GM06990 (cell line): Measurements from ENCODE around the gene FANCD2.
"Not testable (repeated sequence)": the region's sequence is repeated elsewhere in the genome, so short reads cannot be mapped to it uniquely, and the experiment has no call there.

ENCODE experiments used
- DNase-seq: peaks from one replicate; pipeline ENCODE4 v3.0.0-alpha.2; 2011; ENCODE audit not compliant: insufficient read length; ENCODE audit errors: extremely low read depth
- H3K27me3 ChIP-seq: replicated peaks from 2 replicates; pipeline ENCODE4 v1.6.0; 2011; ENCODE audit warnings: low read length; ENCODE audit not compliant: control insufficient read depth, insufficient read depth
- H3K36me3 ChIP-seq: 2 replicates; pipeline ENCODE4 v1.5.1; 2011; ENCODE audit warnings: low read length; ENCODE audit not compliant: control insufficient read depth, insufficient read depth
- H3K4me3 ChIP-seq: replicated peaks from 2 replicates; pipeline ENCODE4 v1.5.1; 2011; ENCODE audit warnings: low read depth, mild to moderate bottlenecking, control low read depth, low read length
- CTCF ChIP-seq: IDR thresholded peaks from 2 replicates; pipeline ENCODE4 v1.5.1; 2011; ENCODE audit warnings: low read length, control low read depth, mild to moderate bottlenecking, inconsistent platforms; ENCODE audit not compliant: insufficient read depth, poor library complexity, severe bottlenecking

The FANCD2 gene

DNA sequence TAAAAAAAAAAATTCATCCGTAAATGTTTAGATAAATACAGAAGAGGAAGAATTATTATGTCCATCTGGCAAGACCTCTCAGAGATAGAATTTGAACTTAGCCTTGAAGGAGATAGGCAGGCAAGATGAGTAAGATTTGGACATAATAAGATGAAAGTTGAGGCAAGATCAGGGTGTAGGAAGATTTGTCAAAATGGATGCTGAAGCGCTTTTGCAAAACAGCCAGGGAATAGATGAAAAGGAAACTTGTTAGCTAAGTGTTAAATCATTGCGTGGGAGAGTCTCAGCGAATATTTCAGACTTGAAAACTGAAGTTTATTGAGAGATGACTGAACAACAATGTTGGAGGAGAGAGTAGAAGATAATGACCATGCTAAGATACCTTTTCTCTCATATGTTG is 96.5 kb downstream of the FANCD2 start:
- Histone ChIP-seq H3K4me3 (no peak overlapping the region), H3K27me3 (no peaks in the 10 kb centered on the region), H3K36me3 (peaks cover 13% of the 10 kb centered on the region)
- no peak for TF ChIP-seq CTCF
- DNase-seq = no peak

- not testable (repeated sequence) for H3K36me3 ChIP-seq, DNase-seq, H3K27me3 ChIP-seq, H3K4me3 ChIP-seq
Observed at GRCh38 chr3:10135872-10136271, 109.6 kb downstream of the FANCD2 start.

DNA sequence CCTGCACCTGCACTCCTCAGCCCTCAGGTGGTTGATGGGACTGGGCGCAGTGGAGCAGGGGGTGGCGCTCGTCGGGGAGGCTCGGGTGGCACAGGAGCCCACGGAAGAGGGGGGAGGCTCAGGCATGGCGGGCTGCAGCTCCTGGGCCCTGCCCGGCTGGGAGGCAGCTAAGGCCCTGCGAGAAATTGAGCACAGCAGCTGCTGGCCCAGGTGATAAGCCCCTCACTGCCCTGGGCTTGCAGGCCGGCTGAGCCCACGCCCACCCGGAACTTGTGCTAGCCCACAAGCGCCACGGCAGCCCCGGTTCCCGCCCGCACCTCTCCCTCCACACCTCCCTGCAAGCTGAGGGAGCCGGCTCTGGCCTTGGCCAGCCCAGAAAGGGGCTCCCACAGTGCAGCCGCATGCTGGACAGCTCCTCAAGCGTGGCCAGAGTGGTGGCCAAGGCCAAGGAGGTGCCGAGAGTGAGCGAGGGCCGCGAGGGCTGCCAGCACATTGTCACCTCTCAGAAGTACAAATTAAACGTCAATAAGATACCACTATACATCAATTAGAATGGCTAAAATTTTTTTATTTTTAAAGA is 110.3 kb downstream of the FANCD2 start:
- Histone ChIP-seq H3K4me3 (no peak overlapping the region), H3K36me3 (no peaks in the 10 kb centered on the region; the same call in 1 of the 2 replicates), H3K27me3 (no peaks in the 10 kb centered on the region)
- no peak for DNase-seq
- no peak for TF ChIP-seq CTCF

- Histone ChIP-seq H3K36me3 (no peaks in the 10 kb centered on the region), H3K27me3 (no peaks in the 10 kb centered on the region), H3K4me3 (no peak overlapping the region)
- no peak for TF ChIP-seq CTCF
- no peak for DNase-seq
Observed at GRCh38 chr3:10137178-10137577, 110.9 kb downstream of the FANCD2 start.

GRCh38 chr3:10140996-10141546 is 114.8 kb downstream of the FANCD2 start:
- Histone ChIP-seq H3K4me3 (no peak overlapping the region), H3K27me3 (no peaks in the 10 kb centered on the region), H3K36me3 (peaks cover 1% of the 10 kb centered on the region)
- DNase-seq = no peak
- TF ChIP-seq CTCF = no peak

DNA sequence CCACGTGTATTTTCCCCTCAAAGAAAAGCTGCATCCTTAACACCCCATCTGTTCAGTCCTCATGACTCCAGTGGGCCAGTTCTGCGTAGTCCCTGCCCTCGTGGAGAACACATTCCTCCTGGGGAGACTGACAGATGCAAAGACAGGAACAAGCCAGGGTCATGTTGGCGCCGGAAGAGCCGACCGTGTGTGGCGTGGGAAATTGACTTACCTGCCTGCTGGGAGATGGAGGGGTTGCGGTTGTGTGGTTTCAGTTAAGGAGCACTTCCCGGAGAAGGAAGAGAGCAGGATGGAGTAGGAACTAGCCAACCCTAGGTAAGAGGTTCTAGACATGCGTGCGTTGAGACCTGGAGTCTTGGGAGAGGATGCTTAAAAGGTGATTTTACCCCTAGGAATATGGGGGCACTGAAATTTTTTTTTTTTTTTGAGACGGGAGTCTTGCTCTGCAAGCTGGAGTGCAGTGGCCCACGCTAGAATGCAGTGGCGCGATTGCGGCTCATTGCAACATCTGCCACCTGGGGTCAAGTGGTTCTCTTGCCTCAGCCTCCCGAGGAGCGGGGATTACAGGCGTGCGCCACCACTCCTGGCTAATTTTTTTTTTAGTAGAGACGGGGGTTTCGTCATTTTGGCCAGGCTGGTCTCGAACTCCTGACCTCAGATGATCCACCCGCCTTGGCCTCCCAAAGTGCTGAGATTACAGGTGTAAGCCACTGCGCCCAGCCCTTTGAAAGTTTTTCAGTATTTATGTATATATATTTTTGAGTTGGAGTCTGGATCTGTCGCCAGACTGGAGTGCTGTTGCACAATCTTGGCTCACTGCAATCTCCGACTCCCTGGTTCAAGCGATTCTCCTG is 116.7 kb downstream of the FANCD2 start:
- Histone ChIP-seq H3K27me3 (no peaks in the 10 kb centered on the region), H3K4me3 (peak overlapping the region; percentile 89), H3K36me3 (peaks cover 1% of the 10 kb centered on the region)
- DNase-seq = peak; percentile 41
- TF ChIP-seq CTCF = no peak
